ENCODE results near the gene ZDHHC11B.
"Not testable (repeated sequence)": the region's sequence is repeated elsewhere in the genome, so short reads cannot be mapped to it uniquely, and the experiment has no call there.

ZDHHC11B gene

GRCh38 chr5:683551-684481 lies 100.7 kb downstream of the ZDHHC11B start:
- peak; percentile 17 for DNase-seq

- peak; percentile 15 for DNase-seq
Measured at GRCh38 chr5:682651-683358, 101.7 kb downstream of the ZDHHC11B start.

- peak; percentile 5 for DNase-seq
Measured at GRCh38 chr5:682216-682615, 102.3 kb downstream of the ZDHHC11B start.

GRCh38 chr5:681317-682191 lies 103.0 kb downstream of the ZDHHC11B start:
- DNase-seq = peak; percentile 11

- not testable (repeated sequence) for DNase-seq
Measured at GRCh38 chr5:680836-681235, 103.7 kb downstream of the ZDHHC11B start.

GRCh38 chr5:680118-680795 lies 104.3 kb downstream of the ZDHHC11B start:
- DNase-seq = not testable (repeated sequence)

GRCh38 chr5:679166-679895 lies 105.2 kb downstream of the ZDHHC11B start:
- DNase-seq = peak; percentile 6

- DNase-seq = not testable (repeated sequence)
Measured at GRCh38 chr5:678521-678920, 106.0 kb downstream of the ZDHHC11B start.

- DNase-seq = peak; percentile 18
Measured at GRCh38 chr5:677131-678101, 107.1 kb downstream of the ZDHHC11B start.

GRCh38 chr5:676699-677076 lies 107.8 kb downstream of the ZDHHC11B start:
- DNase-seq = no peak

- peak; percentile 19 for DNase-seq
Measured at GRCh38 chr5:675871-676698, 108.4 kb downstream of the ZDHHC11B start.

GRCh38 chr5:675111-675870 lies 109.2 kb downstream of the ZDHHC11B start:
- peak; percentile 17 for DNase-seq

- peak; percentile 48 for DNase-seq
Measured at GRCh38 chr5:674630-675011, 109.9 kb downstream of the ZDHHC11B start.

GRCh38 chr5:673831-674629 lies 110.5 kb downstream of the ZDHHC11B start:
- DNase-seq = peak; percentile 28

GRCh38 chr5:673161-673830 lies 111.2 kb downstream of the ZDHHC11B start:
- DNase-seq = peak; percentile 26

- DNase-seq = peak; percentile 92
Measured at GRCh38 chr5:672329-673160, 112.0 kb downstream of the ZDHHC11B start.

Measured in femur (tissue), 1 donor.